H1 (cell line): ENCODE results near the gene ASMTL. TPM values are rescaled to one million over a fixed set of nuclear protein-coding genes. Genes with fewer than 3 reads are reported as not detected.

Source experiments
- CTCF ChIA-PET: fragments of 300-600 bp; sonication (Branson Sonifier 250); formaldehyde crosslinking; loops from one replicate; lab custom pipeline; 2021; ENCODE audit not compliant: partially characterized antibody; lab: Charles Lee
- POLR2A ChIA-PET: fragments of 300-600 bp; sonication (Branson Sonifier 250); formaldehyde crosslinking; loops from one replicate; lab custom pipeline; 2021; ENCODE audit warnings: inconsistent platforms; ENCODE audit not compliant: partially characterized antibody; lab: Charles Lee
- DNase-seq, 2 experiments: peaks; one replicate each; pipeline versions ENCODE4 v3.0.0 to v3.0.0-alpha.2; 2010 to 2022; ENCODE audit warnings: low spot score in 2 of 2, low read depth in 1 of 2, mixed read lengths in 1 of 2
- FAIRE-seq: peaks from 2 replicates; lab custom pipeline; 2011; peaks lifted over from hg19 to GRCh38; lab: Jason Lieb, UNC
- H2AFZ ChIP-seq: 2 replicates; pipeline ENCODE4 v1.8.1; 2012; ENCODE audit warnings: low read length, inconsistent platforms
- H2AK5ac ChIP-seq: 2 replicates; pipeline ENCODE4 v1.6.1; 2013; ENCODE audit warnings: low read depth, low read length
- H2BK120ac ChIP-seq: replicated peaks from 2 replicates; pipeline ENCODE3; 2013; ENCODE audit warnings: low read depth, low read length, inconsistent platforms
- H2BK12ac ChIP-seq: 2 replicates; pipeline ENCODE4 v1.6.1; 2013; ENCODE audit warnings: low read depth, low read length
- H2BK15ac ChIP-seq: 2 replicates; pipeline ENCODE4 v1.6.1; 2013; ENCODE audit warnings: low read length
- H2BK20ac ChIP-seq: 2 replicates; pipeline ENCODE4 v1.6.1; 2013; ENCODE audit warnings: low read length
- H2BK5ac ChIP-seq: 2 replicates; pipeline ENCODE4 v1.6.1; 2013; ENCODE audit warnings: low read depth, low read length
- H3K14ac ChIP-seq: 2 replicates; pipeline ENCODE4 v1.6.1; 2013; ENCODE audit warnings: inconsistent platforms; ENCODE audit not compliant: insufficient read length
- H3K18ac ChIP-seq: 2 replicates; pipeline ENCODE4 v1.6.1; 2013; ENCODE audit warnings: low read length; ENCODE audit errors: extremely low read depth
- H3K23ac ChIP-seq: 2 replicates; pipeline ENCODE4 v1.6.1; 2013; ENCODE audit warnings: inconsistent platforms; ENCODE audit not compliant: insufficient read length
- H3K23me2 ChIP-seq: 2 replicates; pipeline ENCODE4 v1.6.1; 2013; ENCODE audit warnings: low read depth, low read length
- H3K27ac ChIP-seq: 2 replicates; pipeline ENCODE4 v1.6.1; 2011; ENCODE audit warnings: low read depth, low read length, inconsistent platforms
- H3K27me3 ChIP-seq, 4 experiments: replicated peaks in 1 of 4; 1 replicate in 1 of 4; 2 replicates in 3 of 4; pipeline versions ENCODE4 v1.6.1 to v1.8.1; 2011 to 2013; ENCODE audit warnings: low read length in 3 of 4, mild to moderate bottlenecking in 3 of 4, inconsistent platforms in 2 of 4, mixed read lengths in 2 of 4, moderate library complexity in 1 of 4; ENCODE audit not compliant: control insufficient read depth in 3 of 4, insufficient read depth in 3 of 4; ENCODE audit errors: extremely low read depth in 1 of 4
- H3K36me3 ChIP-seq, 4 experiments: 2 replicates each; pipeline versions ENCODE4 v1.6.1 to v1.8.1; 2011 to 2013; ENCODE audit warnings: mild to moderate bottlenecking in 4 of 4, low read length in 3 of 4, moderate library complexity in 2 of 4, control low read depth in 1 of 4, inconsistent platforms in 1 of 4; ENCODE audit not compliant: insufficient read depth in 4 of 4, control insufficient read depth in 2 of 4
- H3K4ac ChIP-seq: replicated peaks from 2 replicates; pipeline ENCODE3; 2013; ENCODE audit warnings: low read length, low read depth, mixed read lengths, inconsistent platforms; ENCODE audit not compliant: insufficient read length
- H3K4me1 ChIP-seq, 4 experiments: replicated peaks in 1 of 4; 1 replicate in 1 of 4; 2 replicates in 3 of 4; pipeline versions ENCODE4 v1.6.1 to v1.8.1; 2011 to 2013; ENCODE audit warnings: low read length in 3 of 4, inconsistent platforms in 2 of 4, mixed read lengths in 1 of 4; ENCODE audit not compliant: insufficient read depth in 4 of 4, control insufficient read depth in 3 of 4
- H3K4me2 ChIP-seq, 2 experiments: 2 replicates each; pipeline versions ENCODE4 v1.6.1 to v1.8.1; 2011 to 2013; ENCODE audit warnings: low read depth in 2 of 2, low read length in 2 of 2, control low read depth in 1 of 2, inconsistent platforms in 1 of 2, mild to moderate bottlenecking in 1 of 2; ENCODE audit not compliant: insufficient read depth in 1 of 2
- H3K4me3 ChIP-seq, 4 experiments: fragments of 200-600, 300-600 bp in 1 of 4; sonication (generic), shearing (Covaris generic), sonication (Bioruptor Twin) in 1 of 4; 2 replicates each; pipeline versions ENCODE4 v1.5.1 to v1.8.1; 2011 to 2016; ENCODE audit warnings: low read length in 4 of 4, low read depth in 3 of 4, control low read depth in 2 of 4, inconsistent platforms in 2 of 4, mild to moderate bottlenecking in 2 of 4, mixed read lengths in 1 of 4, moderate library complexity in 1 of 4; ENCODE audit not compliant: insufficient read depth in 2 of 4; ENCODE audit errors: extremely low read depth in 1 of 4
- H3K56ac ChIP-seq: replicated peaks from 2 replicates; pipeline ENCODE3; 2013; ENCODE audit warnings: low read depth, mild to moderate bottlenecking, mixed read lengths, low read length, inconsistent platforms; ENCODE audit not compliant: insufficient read length
- H3K79me1 ChIP-seq: 2 replicates; pipeline ENCODE4 v1.6.1; 2013; ENCODE audit warnings: low read depth, low read length, control low read depth
- H3K79me2 ChIP-seq, 2 experiments: 2 replicates each; pipeline versions ENCODE4 v1.6.1 to v1.8.1; 2012 to 2013; ENCODE audit warnings: low read length in 2 of 2, mild to moderate bottlenecking in 2 of 2, inconsistent platforms in 1 of 2; ENCODE audit not compliant: insufficient read depth in 2 of 2, control insufficient read depth in 1 of 2
- H3K9ac ChIP-seq, 4 experiments: replicated peaks in 1 of 4; 1 replicate in 1 of 4; 2 replicates in 3 of 4; pipeline versions ENCODE4 v1.6.1 to v1.8.1; 2011 to 2013; ENCODE audit warnings: low read depth in 3 of 4, low read length in 3 of 4, control low read depth in 2 of 4, mild to moderate bottlenecking in 2 of 4, moderate library complexity in 2 of 4, inconsistent platforms in 1 of 4; ENCODE audit errors: extremely low read depth in 1 of 4
- H3K9me3 ChIP-seq, 2 experiments: 2 replicates each; pipeline versions ENCODE4 v1.6.1 to v1.8.1; 2012 to 2013; ENCODE audit warnings: mild to moderate bottlenecking in 2 of 2, moderate library complexity in 2 of 2, control low read depth in 1 of 2, inconsistent platforms in 1 of 2, low read depth in 1 of 2, low read length in 1 of 2, mixed read lengths in 1 of 2; ENCODE audit not compliant: insufficient read depth in 2 of 2
- H4K20me1 ChIP-seq, 2 experiments: replicated peaks in 1 of 2; 2 replicates each; pipeline versions ENCODE3 to v1.8.1; 2011 to 2013; ENCODE audit warnings: inconsistent platforms in 2 of 2, low read length in 2 of 2, mild to moderate bottlenecking in 1 of 2; ENCODE audit not compliant: insufficient read depth in 2 of 2, control insufficient read depth in 1 of 2
- H4K5ac ChIP-seq: 2 replicates; pipeline ENCODE4 v1.6.1; 2013; ENCODE audit warnings: low read length, low read depth, mixed read lengths, inconsistent platforms; ENCODE audit not compliant: insufficient read length
- H4K8ac ChIP-seq: 2 replicates; pipeline ENCODE4 v1.8.0; 2013; ENCODE audit warnings: mild to moderate bottlenecking, moderate library complexity, low read length, inconsistent platforms; ENCODE audit not compliant: insufficient read depth; ENCODE audit errors: extremely low read depth
- H4K91ac ChIP-seq: replicated peaks from 2 replicates; pipeline ENCODE3; 2013; ENCODE audit warnings: low read length, mixed read lengths, inconsistent platforms; ENCODE audit not compliant: insufficient read length
- BRCA1 ChIP-seq: IDR thresholded peaks from 2 replicates; pipeline ENCODE4 v1.6.1; 2012; ENCODE audit warnings: low read depth, low read length, improper control_type of control experiment
- CBX5 ChIP-seq: fragments of 300-800, 300-1000 bp; sonication (generic); IDR thresholded peaks from 2 replicates; pipeline ENCODE4 v1.7.1; 2016; ENCODE audit warnings: antibody characterized with exemption, low read length, low read depth
- CHD1 ChIP-seq: IDR thresholded peaks from 2 replicates; pipeline ENCODE4 v1.6.1; 2012; ENCODE audit warnings: low read depth, low read length, improper control_type of control experiment
- CTBP2 ChIP-seq: IDR thresholded peaks from 2 replicates; pipeline ENCODE4 v1.7.0; 2011; ENCODE audit warnings: borderline replicate concordance, mild to moderate bottlenecking, moderate library complexity, mixed read lengths, low read length; ENCODE audit not compliant: insufficient read depth, insufficient read length
- JUN ChIP-seq: IDR thresholded peaks from 2 replicates; pipeline ENCODE4 v1.6.1; 2011; ENCODE audit warnings: low read depth, mild to moderate bottlenecking, improper control_type of control experiment, low read length
- KDM1A ChIP-seq: fragments of 200-600, 300-600 bp; sonication (generic); IDR thresholded peaks from 2 replicates; pipeline ENCODE4 v1.7.1; 2016; ENCODE audit warnings: mild to moderate bottlenecking, low read length, borderline replicate concordance
- RBBP5 ChIP-seq: IDR thresholded peaks from 2 replicates; pipeline ENCODE4 v1.7.1; 2012; ENCODE audit warnings: low read depth, mild to moderate bottlenecking, inconsistent platforms, low read length, moderate library complexity, borderline replicate concordance
- RFX5 ChIP-seq: IDR thresholded peaks from 2 replicates; pipeline ENCODE4 v1.6.1; 2011; ENCODE audit warnings: low read depth, low read length, improper control_type of control experiment, borderline replicate concordance
- SIX5 ChIP-seq: IDR thresholded peaks from 2 replicates; pipeline ENCODE4 v1.6.1; 2011; ENCODE audit warnings: mild to moderate bottlenecking, low read depth, low read length
- SP1 ChIP-seq: IDR thresholded peaks from 2 replicates; pipeline ENCODE4 v1.6.1; 2011; ENCODE audit warnings: low read depth, low read length
- TCF12 ChIP-seq: IDR thresholded peaks from 2 replicates; pipeline ENCODE4 v1.6.1; 2011; ENCODE audit warnings: low read depth, mild to moderate bottlenecking, low read length
- YY1 ChIP-seq: IDR thresholded peaks from 2 replicates; pipeline ENCODE4 v1.6.1; 2011; ENCODE audit warnings: low read depth, mild to moderate bottlenecking, low read length
- WGBS, 2 experiments: shearing (Covaris generic) in 1 of 2; methylation state at CpG; one replicate each; pipeline versions ENCODE4 v1.1.6 to v1.1.7; 2013 to 2015; ENCODE audit warnings: low lambda C conversion rate in 2 of 2, mixed read lengths in 2 of 2, inconsistent platforms in 1 of 2, low coverage in 1 of 2, missing lambda C conversion rate in 1 of 2; ENCODE audit not compliant: insufficient replicate concordance in 2 of 2, insufficient coverage in 1 of 2, insufficient read length in 1 of 2; ENCODE audit errors: extremely low coverage in 1 of 2, missing lambda C conversion rate in 1 of 2; 5-methylcytosine and 5-hydroxymethylcytosine counted together
- polyA plus RNA-seq, 7 experiments: library from polyadenylated mRNA; depleted of rRNA in 3 of 7; stranded (reverse) in 5 of 7; unstranded in 2 of 7; fragments of >200 nt in 5 of 7; fragments of 200-250 nt in 2 of 7; gene quantifications; 1 replicate in 5 of 7; 2 replicates in 1 of 7; 4 replicates in 1 of 7; pipeline versions ENCODE4 v1.2.1 to v1.2.3, GENCODE V29; 2011 to 2013; ENCODE audit warnings: missing spikeins in 2 of 7, mixed read lengths in 2 of 7
- total RNA-seq: library from RNA; stranded (reverse); fragmentation: NEBNext Ultra II Directional; extraction: Animal tissue kit (Norgen Biotek cat#: 25700); gene quantifications from 2 replicates; pipeline ENCODE4 v1.2.1, GENCODE V29; 2021
- TF ChIP-seq, protein P1 (sequence below): IDR thresholded peaks from 2 replicates; pipeline ENCODE4 v1.6.1; 2012; ENCODE audit warnings: low read length, inconsistent platforms

The ASMTL gene
- total and polyA plus RNA-seq, 2 of the 8 experiments (the other 6 are each of a cell fraction or from before 2014, with no cell fraction given): 75.6 to 81.4 TPM

DNA sequence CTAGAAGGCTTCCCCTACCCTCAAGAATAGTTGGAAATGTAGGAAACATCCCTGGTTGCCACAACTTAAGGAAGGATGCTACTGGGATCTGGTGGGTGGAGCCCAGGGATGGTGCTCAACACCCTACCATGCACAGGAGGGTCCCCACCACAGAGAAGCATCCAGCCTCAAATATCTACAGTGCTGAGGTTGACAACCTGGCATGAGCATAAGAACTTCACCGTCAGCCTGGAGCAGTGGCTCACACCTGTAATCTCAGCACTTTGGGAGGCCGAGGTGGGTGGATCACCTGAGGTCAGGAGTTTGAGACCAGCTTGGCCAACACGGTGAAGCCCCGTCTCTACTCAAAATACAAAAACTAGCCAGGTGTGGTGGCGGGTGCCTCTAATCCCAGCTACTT is 24.0 kb upstream of the ASMTL start:
- H2BK20ac ChIP-seq: no peak overlapping the region
- 96% methylated on average over 4 of the region's 5 CpGs; no CpG with 5 or more reads in 1 of the 2 experiments for WGBS, 2 experiments
- H2BK12ac ChIP-seq: no peak overlapping the region
- H2BK15ac ChIP-seq: 0 out of 2 replicates have a peak overlapping the region, but pooled peaks have one; percentile 88
- H4K5ac ChIP-seq: no peak overlapping the region
- H3K23me2 ChIP-seq: peaks cover 31% of the 10 kb centered on the region; the same call in 1 of the 2 replicates
- H3K18ac ChIP-seq: no peak overlapping the region
- H2AFZ ChIP-seq: no peak overlapping the region
- H3K9ac ChIP-seq: no peak overlapping the region
- H3K4me2 ChIP-seq: no peak overlapping the region
- no peak overlapping the region for H3K14ac ChIP-seq
- no peaks in the 10 kb centered on the region for H3K27me3 ChIP-seq
- no peak overlapping the region for H3K27ac ChIP-seq
- no peak overlapping the region for H3K23ac ChIP-seq
- H2BK120ac ChIP-seq: no peak overlapping the region
- no peaks in the 10 kb centered on the region for H3K36me3 ChIP-seq
- ChIA-PET POLR2A (no interaction called here), CTCF (no interaction called here)
- FAIRE-seq (no peak), DNase-seq (peak in 1 of 2 experiments; percentile 7)
- no peak overlapping the region for H2BK5ac ChIP-seq
- H2AK5ac ChIP-seq: no peak overlapping the region
- no peak overlapping the region for H4K8ac ChIP-seq
- no peaks in the 10 kb centered on the region for H3K79me2 ChIP-seq
- H3K4me1 ChIP-seq: peaks cover 0 to 6% (median 4%) of the 10 kb centered on the region in 4 experiments; a peak in 3 of 7 replicates
- H3K79me1 ChIP-seq: no peaks in the 10 kb centered on the region
- H3K4me3 ChIP-seq: no peak overlapping the region
- no peak overlapping the region for H3K4ac ChIP-seq
- H3K9me3 ChIP-seq: peaks cover 0 to 7% of the 10 kb centered on the region in 2 experiments; a peak in 1 of 4 replicates
- H4K20me1 ChIP-seq: peaks cover 0 to 2% of the 10 kb centered on the region in 2 experiments
- H3K56ac ChIP-seq: no peak overlapping the region
- H4K91ac ChIP-seq: no peak overlapping the region
- TF ChIP-seq, protein P1, sequence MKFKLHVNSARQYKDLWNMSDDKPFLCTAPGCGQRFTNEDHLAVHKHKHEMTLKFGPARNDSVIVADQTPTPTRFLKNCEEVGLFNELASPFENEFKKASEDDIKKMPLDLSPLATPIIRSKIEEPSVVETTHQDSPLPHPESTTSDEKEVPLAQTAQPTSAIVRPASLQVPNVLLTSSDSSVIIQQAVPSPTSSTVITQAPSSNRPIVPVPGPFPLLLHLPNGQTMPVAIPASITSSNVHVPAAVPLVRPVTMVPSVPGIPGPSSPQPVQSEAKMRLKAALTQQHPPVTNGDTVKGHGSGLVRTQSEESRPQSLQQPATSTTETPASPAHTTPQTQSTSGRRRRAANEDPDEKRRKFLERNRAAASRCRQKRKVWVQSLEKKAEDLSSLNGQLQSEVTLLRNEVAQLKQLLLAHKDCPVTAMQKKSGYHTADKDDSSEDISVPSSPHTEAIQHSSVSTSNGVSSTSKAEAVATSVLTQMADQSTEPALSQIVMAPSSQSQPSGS: no peak
- TF ChIP-seq CTBP2: no peak
- no peak for TF ChIP-seq BRCA1
- TF ChIP-seq SIX5: no peak
- TF ChIP-seq KDM1A: no peak
- no peak for TF ChIP-seq CBX5
- TF ChIP-seq RFX5: no peak
- no peak for TF ChIP-seq YY1
- TF ChIP-seq CHD1: no peak
- no peak for TF ChIP-seq SP1
- no peak for TF ChIP-seq JUN
- no peak for TF ChIP-seq TCF12
- no peak for TF ChIP-seq RBBP5
